RCC 7860 (cell line): Measurements from ENCODE around the gene LAMA2.

Source experiments
- DNase-seq: peaks from one replicate; pipeline ENCODE4 v3.0.0-alpha.2; 2015; ENCODE audit warnings: low spot score
- FAIRE-seq: peaks from 2 replicates; lab custom pipeline; 2012; peaks lifted over from hg19 to GRCh38; lab: Jason Lieb, UNC

LAMA2 gene

DNA sequence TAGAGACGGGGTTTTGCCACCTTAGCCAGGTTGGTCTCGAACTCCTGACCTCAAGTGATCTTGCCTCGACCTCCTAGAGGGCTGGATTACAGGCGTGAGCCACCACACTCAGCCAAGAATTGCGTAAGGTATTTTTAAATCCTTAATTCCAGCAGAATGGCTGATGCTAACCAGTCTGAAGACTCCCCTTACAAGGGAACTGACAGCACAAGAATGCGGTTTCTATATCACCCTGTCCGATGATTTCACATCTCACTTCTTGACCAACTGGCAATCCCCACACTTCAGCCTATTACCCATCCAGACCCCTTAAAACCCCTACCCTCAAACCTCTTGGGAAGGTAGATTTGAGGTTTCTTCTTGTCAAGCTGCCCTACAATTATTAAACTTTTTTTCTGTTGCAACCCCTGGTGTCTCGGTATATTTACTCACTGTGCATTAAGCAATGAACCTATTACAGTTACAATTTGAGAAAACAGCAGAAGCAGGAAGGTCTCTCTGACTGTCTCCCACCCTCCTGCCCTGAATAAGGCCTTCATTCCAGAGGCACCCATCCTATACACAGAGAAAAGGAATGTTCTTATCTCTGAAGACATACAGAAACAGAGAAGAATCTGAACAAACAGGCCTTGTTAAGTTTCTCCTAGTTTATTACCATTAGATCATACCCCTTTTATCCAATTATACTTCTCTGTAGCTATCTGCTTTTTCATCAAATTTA is 662.1 kb downstream of the LAMA2 start:
- FAIRE-seq (no peak), DNase-seq (no peak)

- no peak for FAIRE-seq
- DNase-seq = no peak
These were observed 663.8 kb downstream of the LAMA2 start for GRCh38 chr6:129546702-129547101.

GRCh38 chr6:129551486-129551885 is 668.5 kb downstream of the LAMA2 start:
- no peak for FAIRE-seq
- no peak for DNase-seq

DNA sequence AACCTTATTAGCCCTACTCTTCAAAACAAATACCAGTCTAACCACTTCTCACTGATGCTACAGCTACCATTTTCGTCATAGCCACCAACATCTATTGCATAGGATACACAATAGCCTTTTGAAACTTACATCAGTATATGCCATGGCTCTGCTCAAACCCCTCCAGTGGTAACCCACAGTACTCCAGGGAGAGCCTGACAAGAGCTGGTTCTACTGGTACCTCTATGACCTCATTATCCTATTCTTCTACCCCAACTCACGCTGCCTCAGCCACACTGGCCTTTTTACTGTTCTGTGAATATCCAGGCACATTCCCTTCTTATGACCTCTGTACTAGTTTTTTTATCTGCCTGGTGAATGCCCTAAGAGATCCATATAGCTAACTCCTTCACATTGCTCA is 669.5 kb downstream of the LAMA2 start:
- FAIRE-seq = no peak
- DNase-seq = no peak

DNA sequence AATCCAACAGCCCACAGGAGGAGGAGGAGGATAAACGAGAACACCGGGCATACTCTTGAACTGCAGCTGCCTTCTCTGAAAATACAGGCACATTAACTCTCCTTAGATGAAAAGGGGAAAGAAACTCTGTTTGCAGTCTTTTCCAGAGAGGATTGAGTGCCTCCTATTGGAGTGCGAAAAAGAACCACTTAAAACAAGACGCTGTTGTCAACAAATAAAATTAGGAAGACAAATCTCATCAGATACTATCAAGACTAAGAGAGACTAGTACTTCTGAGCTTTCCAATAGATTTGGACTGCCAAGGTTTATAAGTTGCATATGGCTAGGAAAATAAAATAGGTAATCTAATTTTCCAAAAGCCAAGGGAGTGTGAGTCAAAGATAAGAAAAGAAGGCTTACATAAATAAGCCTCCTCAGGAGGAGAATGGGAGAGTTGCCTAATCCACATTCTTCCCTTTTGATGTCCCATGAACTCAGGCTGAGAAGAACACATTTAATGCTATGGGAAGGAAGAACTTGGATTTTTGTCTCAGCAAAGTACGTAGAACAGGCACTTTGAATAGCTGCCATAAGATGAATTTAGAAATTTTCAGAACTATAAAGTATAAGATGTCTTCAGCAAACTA is 672.4 kb downstream of the LAMA2 start:
- DNase-seq (no peak), FAIRE-seq (no peak)

GRCh38 chr6:129558248-129558647 is 675.3 kb downstream of the LAMA2 start:
- DNase-seq (no peak), FAIRE-seq (no peak)

GRCh38 chr6:129565366-129565765 is 682.4 kb downstream of the LAMA2 start:
- FAIRE-seq (no peak), DNase-seq (no peak)

DNA sequence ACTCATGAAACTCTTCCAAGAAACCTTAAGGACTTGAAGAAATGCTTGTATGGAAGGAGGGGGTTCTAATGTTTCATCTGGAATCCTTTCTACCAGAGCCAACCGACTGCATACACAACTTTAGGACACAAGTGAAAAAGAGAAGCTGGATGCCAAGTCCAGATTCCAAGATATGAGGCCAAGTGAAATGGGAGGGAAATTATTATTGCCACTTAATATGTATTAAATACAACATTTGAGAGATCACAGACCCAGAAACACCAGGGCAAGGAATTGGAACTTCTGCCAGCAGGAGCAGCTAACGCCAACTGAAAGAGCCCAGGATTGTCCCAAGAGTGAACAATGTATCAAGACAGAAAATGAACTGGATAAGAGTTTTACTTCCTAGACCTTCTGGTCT is 682.9 kb downstream of the LAMA2 start:
- FAIRE-seq = no peak
- no peak for DNase-seq
